GM23338 (cell line): Measurements from ENCODE around the gene SLC39A7. TPM values are rescaled to one million over a fixed set of nuclear protein-coding genes. Genes with fewer than 3 reads are reported as not detected.
A peak's percentile ranks its signal among the peaks of the same experiment; 100 is the strongest.

Source experiments
- ATAC-seq: fragments of 200-7000 bp; cut with Tn5 transposase; 3 replicates; pipeline ENCODE4 v1.9.1; 2020
- DNase-seq: peaks from one replicate; pipeline ENCODE4 v3.0.0-alpha.2; 2015; ENCODE audit warnings: low spot score
- H2AFZ ChIP-seq: fragments of 200-600 bp; sonication (generic); 2 replicates; pipeline ENCODE4 v1.8.0; 2016; ENCODE audit warnings: antibody characterized with exemption, mild to moderate bottlenecking, moderate library complexity
- H3F3A ChIP-seq: fragments of 200-600 bp; sonication (generic); replicated peaks from 2 replicates; pipeline ENCODE4 v1.8.0; 2017; ENCODE audit warnings: antibody characterized with exemption, mixed run types, low read depth
- H3K27ac ChIP-seq: fragments of 200-600 bp; sonication (generic); 2 replicates; pipeline ENCODE4 v1.6.1; 2016; ENCODE audit warnings: low read depth
- H3K27me3 ChIP-seq: fragments of 200-600 bp; sonication (generic); 2 replicates; pipeline ENCODE4 v1.8.0; 2016; ENCODE audit warnings: mild to moderate bottlenecking, mixed run types, moderate library complexity; ENCODE audit not compliant: insufficient read depth
- H3K36me3 ChIP-seq: fragments of 200-600 bp; sonication (generic); 2 replicates; pipeline ENCODE4 v1.8.0; 2016; ENCODE audit warnings: mild to moderate bottlenecking; ENCODE audit not compliant: insufficient read depth
- H3K4me1 ChIP-seq: fragments of 200-600 bp; sonication (generic); 2 replicates; pipeline ENCODE4 v1.8.0; 2016; ENCODE audit warnings: mild to moderate bottlenecking, moderate library complexity; ENCODE audit not compliant: insufficient read depth
- H3K4me2 ChIP-seq: fragments of 200-600 bp; sonication (generic); 2 replicates; pipeline ENCODE4 v1.7.1; 2017; ENCODE audit warnings: mixed run types
- H3K4me3 ChIP-seq: fragments of 200-600 bp; sonication (generic); 2 replicates; pipeline ENCODE4 v1.6.1; 2016; ENCODE audit warnings: mixed run types
- H3K79me2 ChIP-seq: fragments of 200-600 bp; sonication (generic); replicated peaks from 2 replicates; pipeline ENCODE4 v1.8.0; 2017; ENCODE audit warnings: mild to moderate bottlenecking; ENCODE audit not compliant: insufficient read depth
- H3K9me2 ChIP-seq: fragments of 200-600 bp; sonication (generic); 2 replicates; pipeline ENCODE4 v1.8.0; 2017; ENCODE audit not compliant: insufficient read depth
- H4K20me1 ChIP-seq: fragments of 200-600 bp; sonication (generic); replicated peaks from 2 replicates; pipeline ENCODE4 v1.8.0; 2017; ENCODE audit warnings: mild to moderate bottlenecking; ENCODE audit not compliant: insufficient read depth
- H3K27ac Mint-ChIP-seq: 2 replicates; pipeline ENCODE4 v1.8.0; 2020; ENCODE audit warnings: inconsistent platforms, mild to moderate bottlenecking, moderate library complexity, mixed read lengths
- H3K27me3 Mint-ChIP-seq: 3 replicates; pipeline ENCODE4 v1.8.0; 2022; ENCODE audit warnings: low read depth, mild to moderate bottlenecking, moderate library complexity, mixed read lengths, inconsistent platforms; ENCODE audit not compliant: insufficient read depth, poor library complexity
- H3K36me3 Mint-ChIP-seq: 3 replicates; pipeline ENCODE4 v1.8.0; 2021; ENCODE audit warnings: low read depth, mild to moderate bottlenecking, inconsistent platforms, moderate library complexity, mixed read lengths
- H3K4me1 Mint-ChIP-seq: 3 replicates; pipeline ENCODE4 v1.8.0; 2020; ENCODE audit warnings: mild to moderate bottlenecking, inconsistent platforms, mixed read lengths
- H3K4me3 Mint-ChIP-seq: 3 replicates; pipeline ENCODE4 v1.8.0; 2021; ENCODE audit warnings: moderate library complexity, mild to moderate bottlenecking, inconsistent platforms, mixed read lengths
- H3K9me3 Mint-ChIP-seq: 3 replicates; pipeline ENCODE4 v1.8.0; 2020; ENCODE audit warnings: moderate library complexity, mild to moderate bottlenecking, inconsistent platforms, mixed read lengths
- CTCF ChIP-seq, 2 experiments: fragments of 200-600 bp in 1 of 2; sonication (generic) in 1 of 2; conservative IDR thresholded peaks; 2 replicates each; pipeline versions ENCODE4 v1.5.1 to v1.6.1; 2016 to 2017; ENCODE audit warnings: antibody characterized with exemption in 2 of 2, low read depth in 2 of 2, mild to moderate bottlenecking in 2 of 2, moderate library complexity in 1 of 2
- ETS1 ChIP-seq: IDR thresholded peaks from 2 replicates; pipeline ENCODE4 v1.6.1; 2016; ENCODE audit warnings: antibody characterized with exemption
- EZH2phosphoT487 ChIP-seq: fragments of 200-600 bp; sonication (generic); IDR thresholded peaks from one replicate; pipeline ENCODE4 v1.8.1; 2018; ENCODE audit warnings: antibody characterized with exemption; ENCODE audit not compliant: unreplicated experiment
- NANOG ChIP-seq: IDR thresholded peaks from 2 replicates; pipeline ENCODE4 v1.6.1; 2016; ENCODE audit warnings: antibody characterized with exemption, borderline replicate concordance
- POLR2AphosphoS5 ChIP-seq: IDR thresholded peaks from 2 replicates; pipeline ENCODE4 v1.6.1; 2016; ENCODE audit warnings: antibody characterized with exemption, low read depth
- STAT1 ChIP-seq: IDR thresholded peaks from one replicate; pipeline ENCODE4 v1.6.1; 2016; ENCODE audit warnings: antibody characterized with exemption; ENCODE audit not compliant: unreplicated experiment
- polyA plus RNA-seq: library from polyadenylated mRNA; unstranded; fragments of >200 nt; fragmentation: Nextera tagmentation; extraction: Ambion mirVana; gene quantifications from 2 replicates; pipeline ENCODE4 v1.2.1, GENCODE V29; 2016
- total RNA-seq: library from RNA; depleted of rRNA; stranded (reverse); fragments of >200 nt; shearing (Covaris generic); gene quantifications from 2 replicates; pipeline ENCODE4 v1.2.3, GENCODE V29; 2014

The SLC39A7 gene
- total and polyA plus RNA-seq, 2 experiments from 2014 or later: 9.0 to 75.9 TPM

GRCh38 chr6:33156964-33157363, 43.7 kb upstream of the SLC39A7 start:
- peaks cover 7% of the 10 kb centered on the region for H3K4me1 ChIP-seq
- no peak overlapping the region for H3K4me3 ChIP-seq
- H3K9me2 ChIP-seq: no peaks in the 10 kb centered on the region
- Mint-ChIP-seq H3K27ac (no peak overlapping the region), H3K9me3 (peaks cover 8% of the 10 kb centered on the region), H3K27me3 (peaks cover 13% of the 10 kb centered on the region), H3K4me3 (no peak overlapping the region), H3K36me3 (peaks cover 7% of the 10 kb centered on the region; the same call in 2 of the 3 replicates), H3K4me1 (peaks cover 11% of the 10 kb centered on the region)
- ATAC-seq: no peak
- no peak overlapping the region for H2AFZ ChIP-seq
- peaks cover 8% of the 10 kb centered on the region for H3K27me3 ChIP-seq
- H3F3A ChIP-seq: 0 out of 2 replicates have a peak, but pooled peaks cover 3% of the 10 kb centered on the region
- H4K20me1 ChIP-seq: no peaks in the 10 kb centered on the region
- no peaks in the 10 kb centered on the region for H3K36me3 ChIP-seq
- no peak for TF ChIP-seq ETS1
- no peak for DNase-seq
- H3K27ac ChIP-seq: no peak overlapping the region
- H3K79me2 ChIP-seq: no peaks in the 10 kb centered on the region
- no peak overlapping the region for H3K4me2 ChIP-seq

- no peak overlapping the region for H3K27ac ChIP-seq
- peaks cover 15% of the 10 kb centered on the region for H3K27me3 ChIP-seq
- Mint-ChIP-seq H3K4me3 (no peak overlapping the region), H3K27me3 (peaks cover 21% of the 10 kb centered on the region), H3K27ac (no peak overlapping the region), H3K9me3 (no peaks in the 10 kb centered on the region), H3K36me3 (no peaks in the 10 kb centered on the region), H3K4me1 (peaks cover 18% of the 10 kb centered on the region)
- no peaks in the 10 kb centered on the region for H3K9me2 ChIP-seq
- ATAC-seq (no peak), DNase-seq (no peak)
- H3K79me2 ChIP-seq: no peaks in the 10 kb centered on the region
- H3K4me2 ChIP-seq: no peak overlapping the region
- H2AFZ ChIP-seq: no peak overlapping the region
- H3K4me1 ChIP-seq: peaks cover 12% of the 10 kb centered on the region
- H4K20me1 ChIP-seq: no peaks in the 10 kb centered on the region
- 0 out of 2 replicates have a peak, but pooled peaks cover 3% of the 10 kb centered on the region for H3F3A ChIP-seq
- H3K4me3 ChIP-seq: no peak overlapping the region
- TF ChIP-seq CTCF (conservative IDR thresholded peaks at IDR 0.05; ENCODE audit: low read depth in 2 of 2): no peak
- no peaks in the 10 kb centered on the region for H3K36me3 ChIP-seq
Measured at GRCh38 chr6:33160096-33160495, 40.6 kb upstream of the SLC39A7 start.

- H3K4me1 Mint-ChIP-seq: peaks cover 18% of the 10 kb centered on the region
- H3K9me3 Mint-ChIP-seq: no peaks in the 10 kb centered on the region
- Histone ChIP-seq H3K9me2 (no peaks in the 10 kb centered on the region), H3K4me2 (peak overlapping the region; percentile 81), H3F3A (0 out of 2 replicates have a peak, but pooled peaks cover 3% of the 10 kb centered on the region), H4K20me1 (no peaks in the 10 kb centered on the region), H3K36me3 (no peaks in the 10 kb centered on the region), H3K27ac (no peak overlapping the region), H3K79me2 (no peaks in the 10 kb centered on the region), H2AFZ (peak overlapping the region; percentile 87; the same call in 1 of the 2 replicates), H3K27me3 (peaks cover 15% of the 10 kb centered on the region), H3K4me1 (peaks cover 12% of the 10 kb centered on the region), H3K4me3 (peak overlapping the region; percentile 75)
- peaks cover 24% of the 10 kb centered on the region for H3K27me3 Mint-ChIP-seq
- DNase-seq (peak; percentile 61), ATAC-seq (peak; percentile 72)
- no peaks in the 10 kb centered on the region for H3K36me3 Mint-ChIP-seq
- no peak overlapping the region for H3K27ac Mint-ChIP-seq
- peak overlapping the region; percentile 84 for H3K4me3 Mint-ChIP-seq
- TF ChIP-seq EZH2phosphoT487 (no peak), NANOG (no peak), POLR2AphosphoS5 (no peak), STAT1 (no peak)
Measured at GRCh38 chr6:33160728-33161344, 39.8 kb upstream of the SLC39A7 start.
